Ovary (tissue), 3 donors: ENCODE results near the gene HPCA.

ENCODE experiments used
- CTCF ChIP-seq, 3 donors: fragments of 450-650 bp in 2 of 3; fragments of 200-600 bp in 1 of 3; IDR thresholded peaks; one replicate each; pipeline versions ENCODE4 v1.5.1 to v1.8.0; 2016 to 2022; ENCODE audit warnings: antibody characterized with exemption in 3 of 3, mild to moderate bottlenecking in 1 of 3
- EP300 ChIP-seq: sonication (generic); formaldehyde crosslinking; IDR thresholded peaks from one replicate; pipeline ENCODE4 v1.6.1; 2017; ENCODE audit warnings: antibody characterized with exemption
- POLR2A ChIP-seq: fragments of 450-650 bp; IDR thresholded peaks from one replicate; pipeline ENCODE4 v1.6.1; 2017; ENCODE audit warnings: antibody characterized with exemption, mild to moderate bottlenecking, moderate library complexity
- donor health status: DM: no; HTN: no; CAD: no.

- TF ChIP-seq CTCF (IDR thresholded peaks at IDR 0.05) (no peak), POLR2A (no peak), EP300 (no peak)
Measured at GRCh38 chr1:32915766-32916706, 29.7 kb downstream of the HPCA start.
